GM12878 (cell line): ENCODE measurements around the gene ULBP1. TPM values are rescaled to one million over a fixed set of nuclear protein-coding genes. Genes with fewer than 3 reads are reported as not detected.

ENCODE experiments used
- CTCF ChIP-seq, 3 experiments: IDR thresholded peaks in 2 of 3; conservative IDR thresholded peaks in 1 of 3; 2 replicates each; pipeline ENCODE4 v1.5.1; 2011; ENCODE audit warnings: low read depth in 3 of 3, low read length in 3 of 3, mild to moderate bottlenecking in 3 of 3, control low read depth in 2 of 3, moderate library complexity in 2 of 3, inconsistent platforms in 1 of 3, mixed read lengths in 1 of 3; ENCODE audit not compliant: control insufficient read depth in 2 of 3, insufficient read depth in 1 of 3; ENCODE audit errors: extremely low read depth in 1 of 3
- EED ChIP-seq: sonication (generic); IDR thresholded peaks from 2 replicates; pipeline ENCODE4 v1.6.1; 2016; ENCODE audit warnings: antibody characterized with exemption, low read depth
- HCFC1 ChIP-seq: fragments of 150-350 bp; IDR thresholded peaks from 2 replicates; pipeline ENCODE4 v1.6.1; 2014; ENCODE audit warnings: low read length
- IKZF2 ChIP-seq, 2 experiments: fragments of 450-650 bp; IDR thresholded peaks; 2 replicates each; pipeline ENCODE4 v1.6.1; 2017; ENCODE audit warnings: mild to moderate bottlenecking in 2 of 2, moderate library complexity in 2 of 2
- NKRF ChIP-seq: fragments of 450-650 bp; conservative IDR thresholded peaks from 2 replicates; pipeline ENCODE4 v1.6.1; 2017; ENCODE audit warnings: mild to moderate bottlenecking, moderate library complexity
- NR2C1 ChIP-seq: fragments of 450-650 bp; IDR thresholded peaks from 2 replicates; pipeline ENCODE4 v1.6.1; 2017; ENCODE audit warnings: antibody characterized with exemption, mild to moderate bottlenecking, moderate library complexity
- NRF1 ChIP-seq: conservative IDR thresholded peaks from 2 replicates; pipeline ENCODE4 v1.6.1; 2011; ENCODE audit warnings: mild to moderate bottlenecking, low read depth, low read length, improper control_type of control experiment
- RBBP5 ChIP-seq: fragments of 200-600 bp; sonication (generic); conservative IDR thresholded peaks from 2 replicates; pipeline ENCODE4 v1.6.1; 2016
- SIX5 ChIP-seq: IDR thresholded peaks from 2 replicates; pipeline ENCODE4 v1.6.1; 2011; ENCODE audit warnings: mild to moderate bottlenecking, low read depth, low read length, moderate library complexity; ENCODE audit not compliant: severe bottlenecking
- SREBF1 ChIP-seq: IDR thresholded peaks from 2 replicates; pipeline ENCODE4 v1.6.1; 2012; ENCODE audit warnings: mild to moderate bottlenecking, low read length
- SRF ChIP-seq, 2 experiments: IDR thresholded peaks; 2 replicates each; pipeline ENCODE4 v1.6.1; 2011; ENCODE audit warnings: low read depth in 2 of 2, low read length in 2 of 2, mild to moderate bottlenecking in 1 of 2, moderate library complexity in 1 of 2
- polyA plus RNA-seq, 11 experiments: library from polyadenylated mRNA; depleted of rRNA in 4 of 11; unstranded in 6 of 11; stranded (reverse) in 5 of 11; fragments of >200 nt; fragmentation: Nextera tagmentation in 4 of 11; fragmentation: Illumina TruSeq in 1 of 11; extraction: Ambion mirVana in 4 of 11; extraction: Trizol in 1 of 11; gene quantifications; 1 replicate in 1 of 11; 2 replicates in 10 of 11; pipeline versions ENCODE4 v1.2.1 to v1.2.3, GENCODE V29; 2011 to 2016; ENCODE audit warnings: inconsistent platforms in 2 of 11, missing spikeins in 2 of 11, low read depth in 1 of 11
- total RNA-seq, 4 experiments: library from RNA; depleted of rRNA in 3 of 4; stranded (reverse); fragments of >200 nt in 3 of 4; fragmentation: Illumina TruSeq in 1 of 4; extraction: Trizol in 1 of 4; gene quantifications; 2 replicates each; pipeline versions ENCODE4 v1.2.1 to v1.2.3, GENCODE V29; 2013 to 2021

The ULBP1 gene
- total and polyA plus RNA-seq, 10 of the 15 experiments (the other 5 are each of a cell fraction or from before 2014, with no cell fraction given) = 0.02 to 0.12 (median 0.04) TPM; not detected in 7

GRCh38 chr6:149988550-149989346 is 25.0 kb downstream of the ULBP1 start (continued):
- no peak for TF ChIP-seq NKRF
- no peak for TF ChIP-seq NR2C1
- no peak for TF ChIP-seq HCFC1
- TF ChIP-seq SREBF1 = no peak
- TF ChIP-seq IKZF2 (IDR thresholded peaks at IDR 0.05) = no peak
- no peak for TF ChIP-seq SRF (IDR thresholded peaks at IDR 0.05; ENCODE audit: low read depth in 2 of 2, low read length in 2 of 2)
- no peak for TF ChIP-seq EED
- no peak for TF ChIP-seq RBBP5
- TF ChIP-seq NRF1 = no peak
- TF ChIP-seq SIX5 = no peak
- TF ChIP-seq CTCF (IDR thresholded peaks at IDR 0.05 in 2 of 3, conservative IDR thresholded peaks at IDR 0.05 in 1 of 3; ENCODE audit: control insufficient read depth in 2 of 3, extremely low read depth in 1 of 3, insufficient read depth in 1 of 3, low read depth in 3 of 3, low read length in 3 of 3) = no peak
